Umbilical cord (tissue), 2 donors: ENCODE data around the gene ANAPC1. TPM values are rescaled to one million over a fixed set of nuclear protein-coding genes. Genes with fewer than 3 reads are reported as not detected.
"Not testable (repeated sequence)": the region's sequence is repeated elsewhere in the genome, so short reads cannot be mapped to it uniquely, and the experiment has no call there.

Experiments used
- DNase-seq: peaks from one replicate; pipeline ENCODE4 v3.0.0-alpha.2; 2015; ENCODE audit warnings: low spot score
- total RNA-seq: library from RNA; depleted of rRNA; stranded (reverse); fragments of >200 nt; gene quantifications from one replicate; pipeline ENCODE4 v1.2.3, GENCODE V29; 2014; ENCODE audit warnings: low replicate concordance; ENCODE audit not compliant: insufficient read depth

ANAPC1 gene
- total RNA-seq, 1 donor from 2014 or later: 39.2 TPM

DNA sequence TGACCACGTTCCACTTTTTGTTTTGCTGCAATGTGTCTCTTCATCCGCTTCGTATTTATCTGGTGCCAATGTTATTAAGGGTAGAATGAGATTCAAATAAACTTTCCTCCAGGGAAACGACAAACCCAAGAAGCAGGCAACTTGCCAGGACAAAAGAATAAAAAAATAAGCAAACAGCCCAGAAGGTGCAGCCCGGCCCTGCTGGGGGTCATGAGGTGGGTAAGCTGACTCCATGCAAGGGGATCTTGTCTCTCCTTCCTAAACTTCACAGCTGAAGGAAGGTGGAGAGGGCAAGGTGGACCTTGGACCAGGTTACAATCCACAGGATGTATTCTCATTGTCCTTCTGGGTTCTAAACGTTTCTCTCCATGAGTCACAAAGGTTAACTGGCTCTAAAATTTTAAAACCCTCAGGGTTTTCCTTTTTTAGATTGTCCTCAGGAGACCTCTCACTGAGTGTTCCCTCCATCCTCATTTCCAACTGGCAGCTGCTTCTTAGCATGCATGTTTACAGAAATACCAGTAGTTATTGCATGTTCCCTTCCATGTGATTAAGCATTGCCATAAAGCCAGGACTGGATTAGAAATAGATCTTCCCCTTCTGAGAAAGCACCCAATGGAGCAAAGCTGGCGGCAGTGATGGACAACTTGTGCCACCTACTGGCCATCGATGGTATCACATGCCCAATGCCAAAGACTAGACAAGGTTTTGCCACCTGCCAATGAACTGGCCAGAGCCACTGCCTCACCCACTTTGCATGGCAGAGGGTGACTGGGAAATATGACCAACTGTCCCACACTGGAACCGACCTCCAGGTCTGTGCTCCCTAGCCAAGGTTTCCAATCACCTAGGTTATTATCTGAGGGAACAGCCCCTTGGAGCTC lies 147.9 kb downstream of the ANAPC1 start:
- peak; percentile 25 for DNase-seq

- DNase-seq: not testable (repeated sequence)
Measured at GRCh38 chr2:111735420-111735819, 148.6 kb downstream of the ANAPC1 start.

DNA sequence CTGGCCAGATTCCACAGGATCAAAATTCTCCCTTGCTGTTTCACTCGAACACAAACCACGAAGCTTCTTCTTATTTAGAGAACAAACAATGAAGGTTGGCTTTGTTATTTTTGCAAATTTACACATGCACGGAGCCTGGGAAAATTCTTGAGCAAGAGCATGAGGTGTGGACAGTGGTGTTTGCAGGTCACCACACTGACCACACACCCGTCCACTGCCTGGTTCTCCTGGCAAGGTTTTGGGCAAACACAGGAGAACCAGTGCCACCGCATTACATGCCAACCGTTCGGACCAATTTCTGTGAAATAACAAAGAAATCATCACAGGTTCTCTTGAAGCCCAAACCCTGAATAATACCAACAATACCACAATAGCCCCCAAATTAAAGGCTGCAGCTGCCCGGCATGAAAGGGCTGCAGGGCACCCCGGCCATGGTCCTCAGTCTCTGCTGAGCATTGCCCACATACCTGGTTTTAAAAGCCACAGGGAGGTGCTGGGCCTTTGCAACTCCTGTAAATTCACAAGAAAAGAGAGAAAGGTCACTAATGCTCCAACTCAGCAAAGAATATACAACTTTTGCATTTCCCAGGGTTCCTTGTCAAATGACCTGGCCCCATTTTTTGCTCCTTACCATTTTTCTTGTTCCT lies 154.1 kb downstream of the ANAPC1 start:
- not testable (repeated sequence) for DNase-seq

DNA sequence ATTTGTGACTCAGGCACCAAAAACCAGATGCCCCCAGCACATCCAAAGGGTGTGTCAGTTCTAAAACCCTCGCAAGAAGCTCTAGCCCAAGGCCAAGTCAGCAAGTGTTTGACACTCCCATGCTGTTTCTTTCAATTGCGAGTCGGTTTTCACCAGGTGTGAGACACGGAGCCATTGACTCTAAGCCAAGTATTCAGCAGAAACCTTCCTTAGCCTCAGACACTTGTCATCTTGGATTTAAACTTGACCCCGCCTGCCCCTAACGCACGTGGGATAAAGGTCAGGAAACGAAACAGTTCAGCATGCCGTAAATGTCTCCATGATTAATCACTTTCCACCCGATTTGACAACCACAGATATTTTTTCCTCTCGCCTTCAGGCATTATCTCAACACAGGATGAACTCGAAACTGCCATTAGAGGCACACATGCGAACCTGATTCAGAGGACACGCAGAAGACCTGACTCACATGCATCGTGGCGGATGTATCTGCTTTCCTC lies 156.3 kb downstream of the ANAPC1 start:
- not testable (repeated sequence) for DNase-seq

- DNase-seq: peak; percentile 51
Measured at GRCh38 chr2:111725742-111726141, 158.3 kb downstream of the ANAPC1 start.

- not testable (repeated sequence) for DNase-seq
Measured at GRCh38 chr2:111719610-111720009, 164.4 kb downstream of the ANAPC1 start.

Other genes starting within 250 kb of the ANAPC1 start
- 8.4 TPM for gene MERTK, start 14.4 kb upstream of the ANAPC1 start, total RNA-seq
- 108 TPM for gene TMEM87B, start 171.1 kb upstream of the ANAPC1 start, total RNA-seq